ENCODE data around the gene GALNT9.
"Not testable (repeated sequence)": the region's sequence is repeated elsewhere in the genome, so short reads cannot be mapped to it uniquely, and the experiment has no call there.

Gene GALNT9

DNA sequence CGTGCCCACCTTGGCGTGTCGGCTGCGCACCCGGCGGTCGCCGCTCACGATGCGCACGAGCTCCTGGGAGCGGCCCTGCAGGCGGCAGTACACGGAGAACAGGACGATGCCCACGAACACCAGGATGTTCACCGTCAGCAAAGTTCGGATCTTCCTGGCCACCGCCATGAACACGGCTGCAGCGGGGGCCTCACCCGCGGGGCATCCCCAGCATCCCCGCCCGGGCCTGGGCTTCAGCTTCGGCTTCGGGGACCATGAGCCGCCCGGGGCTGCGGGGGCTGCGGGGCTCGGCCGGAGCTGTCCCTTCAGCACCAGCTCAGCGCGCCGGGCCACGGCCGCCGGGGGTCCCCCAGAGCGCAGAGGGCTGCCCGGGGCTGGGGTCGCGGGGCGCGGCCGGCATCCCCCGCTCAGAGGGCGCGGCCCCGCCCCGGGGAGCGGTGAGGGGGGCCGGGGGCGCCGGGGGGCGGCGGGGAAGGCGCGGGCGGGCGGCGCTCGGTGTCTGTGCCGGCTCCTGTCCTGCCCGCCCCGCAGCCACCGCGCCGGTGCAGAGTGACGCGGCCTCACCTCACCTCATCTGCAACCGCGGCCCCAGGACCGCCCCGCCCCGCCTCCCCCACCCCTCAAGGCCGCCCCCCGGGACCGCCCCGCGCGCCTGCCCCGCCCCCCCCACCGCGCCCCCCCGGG lies at the start of gene GALNT9:
GALNT9 (minus strand) TSS at position 554 of the 684 bp plus-strand sequence; CDS start at position 168, 386 bp downstream.
- DNase-seq = no peak

DNA sequence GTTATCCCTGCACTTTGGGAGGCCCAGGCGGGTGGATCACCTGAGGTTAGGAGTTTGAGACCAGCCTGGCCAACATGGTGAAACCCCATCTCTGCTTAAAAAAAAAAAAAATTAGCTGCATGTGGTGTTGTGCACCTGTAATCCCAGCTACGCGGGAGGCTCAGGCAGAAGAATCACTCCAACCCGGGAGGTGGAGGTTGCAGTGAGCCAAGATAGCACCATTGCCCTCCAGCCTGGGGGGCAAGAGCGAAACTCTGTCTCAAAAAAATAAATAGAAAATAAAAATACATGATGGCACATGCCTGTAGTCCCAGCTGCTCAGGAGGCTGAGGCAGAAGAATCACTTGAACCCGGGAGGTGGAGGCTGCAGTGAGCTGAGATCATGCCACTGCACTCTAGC lies 49.7 kb upstream of the GALNT9 start:
- not testable (repeated sequence) for DNase-seq

DNA sequence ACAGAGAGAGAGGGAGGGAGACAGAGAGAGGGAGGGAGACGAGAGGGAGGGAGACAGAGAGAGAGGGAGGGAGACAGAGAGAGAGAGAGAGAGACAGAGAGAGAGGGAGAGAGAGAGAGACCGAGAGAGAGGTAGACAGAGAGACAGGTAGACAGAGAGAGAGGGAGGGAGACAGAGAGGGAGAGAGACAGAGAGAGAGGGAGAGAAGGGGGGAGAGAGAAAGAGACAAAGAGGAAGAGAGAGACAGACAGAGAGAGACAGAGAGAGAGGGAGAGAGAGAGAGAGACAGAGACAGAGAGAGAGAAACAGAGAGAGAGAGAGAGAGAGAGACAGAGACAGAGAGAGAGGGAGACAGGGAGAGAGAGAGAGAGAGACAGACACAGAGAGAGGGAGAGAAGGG lies 47.8 kb upstream of the GALNT9 start:
- DNase-seq = no peak

DNA sequence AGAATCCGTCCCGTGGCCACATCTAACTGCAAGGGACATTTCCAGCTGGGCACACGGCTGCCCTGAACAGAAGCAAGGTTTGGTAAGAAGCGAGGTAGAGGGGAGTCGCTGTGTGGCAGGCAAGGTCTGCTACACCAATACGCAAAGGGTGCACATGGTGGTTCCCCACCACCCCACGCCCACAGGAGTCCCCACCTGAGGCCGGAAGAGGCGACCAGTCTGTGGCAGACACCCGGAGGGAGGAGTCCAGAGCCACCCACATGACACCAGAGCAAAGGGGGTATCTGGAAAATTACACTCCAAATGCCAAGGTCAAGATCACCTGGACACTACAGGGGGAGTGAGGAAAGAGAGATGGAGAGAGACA lies 47.1 kb upstream of the GALNT9 start:
- DNase-seq = no peak

DNA sequence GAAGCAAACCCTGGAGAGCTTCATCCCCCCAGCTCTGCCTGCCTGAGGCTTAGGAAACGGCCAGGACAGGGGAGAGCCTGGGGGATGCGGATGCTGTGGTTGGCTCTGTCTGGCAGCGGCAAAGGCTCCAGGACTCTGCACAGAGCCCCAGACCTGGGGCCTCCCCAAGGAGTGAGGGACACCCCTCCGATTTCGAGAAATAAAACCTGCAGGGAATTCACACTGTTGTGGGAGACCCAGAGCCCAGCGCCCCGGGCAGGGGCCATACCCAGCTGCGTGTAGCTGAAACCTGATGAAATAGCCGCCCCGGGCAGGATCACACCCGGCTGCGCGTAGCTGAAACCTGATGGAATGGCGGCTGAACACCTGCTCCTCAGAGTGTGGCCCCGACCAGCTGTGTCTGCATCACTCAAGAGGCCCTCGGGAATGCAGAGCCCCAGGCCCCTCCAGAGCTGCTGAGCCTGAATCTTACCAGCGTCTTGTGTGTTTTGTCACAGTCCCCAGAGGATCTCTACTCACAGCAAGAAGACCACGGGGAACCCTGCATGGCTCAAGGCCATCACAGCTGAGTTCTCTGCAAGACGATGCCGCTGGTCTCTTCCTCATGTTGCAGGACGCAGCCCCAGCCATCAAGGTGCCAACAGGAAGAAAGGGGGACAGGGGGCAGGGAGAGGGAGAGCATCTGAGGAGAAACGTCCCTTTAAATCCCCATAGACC lies 46.5 kb upstream of the GALNT9 start:
- no peak for DNase-seq

DNA sequence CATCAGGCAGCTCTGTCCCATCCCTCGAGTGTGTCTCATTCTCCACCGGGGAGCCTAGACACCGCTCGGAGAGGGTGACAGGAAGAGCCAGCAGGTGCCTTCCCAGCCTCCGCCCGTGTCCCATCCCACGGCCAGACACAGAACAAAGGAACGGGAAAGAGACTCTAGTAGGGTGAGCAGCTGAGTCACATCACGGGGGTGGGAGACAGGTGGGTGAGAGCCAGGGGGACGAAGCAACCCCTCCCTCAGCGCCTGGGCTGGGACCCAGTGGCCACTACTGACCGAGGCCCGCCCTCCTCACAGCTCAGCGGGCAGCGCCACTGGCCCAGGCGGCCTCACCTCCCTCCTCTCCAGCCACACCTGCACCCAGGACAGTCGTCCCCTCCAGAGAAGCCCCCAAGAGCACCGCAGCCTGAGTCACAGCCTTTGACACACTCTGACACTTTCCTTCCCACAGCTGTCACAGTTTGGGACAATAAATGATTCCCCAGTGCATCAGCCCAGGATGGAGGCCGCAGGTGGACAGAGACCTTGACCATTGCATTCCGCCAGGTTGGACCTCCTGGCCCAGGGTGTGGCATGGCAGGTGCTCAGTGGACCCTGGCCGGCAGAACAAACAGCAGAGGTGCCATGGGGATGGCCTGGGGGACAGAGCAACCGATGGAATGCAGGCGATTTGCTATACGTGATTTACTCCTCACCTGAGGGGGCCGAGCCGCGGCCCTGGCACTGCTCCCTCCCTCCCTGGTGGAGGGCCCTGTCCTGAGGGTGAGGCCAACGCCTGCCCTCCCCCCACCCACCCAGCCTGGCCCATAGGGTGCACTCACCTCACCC lies 45.4 kb upstream of the GALNT9 start:
- no peak for DNase-seq

DNA sequence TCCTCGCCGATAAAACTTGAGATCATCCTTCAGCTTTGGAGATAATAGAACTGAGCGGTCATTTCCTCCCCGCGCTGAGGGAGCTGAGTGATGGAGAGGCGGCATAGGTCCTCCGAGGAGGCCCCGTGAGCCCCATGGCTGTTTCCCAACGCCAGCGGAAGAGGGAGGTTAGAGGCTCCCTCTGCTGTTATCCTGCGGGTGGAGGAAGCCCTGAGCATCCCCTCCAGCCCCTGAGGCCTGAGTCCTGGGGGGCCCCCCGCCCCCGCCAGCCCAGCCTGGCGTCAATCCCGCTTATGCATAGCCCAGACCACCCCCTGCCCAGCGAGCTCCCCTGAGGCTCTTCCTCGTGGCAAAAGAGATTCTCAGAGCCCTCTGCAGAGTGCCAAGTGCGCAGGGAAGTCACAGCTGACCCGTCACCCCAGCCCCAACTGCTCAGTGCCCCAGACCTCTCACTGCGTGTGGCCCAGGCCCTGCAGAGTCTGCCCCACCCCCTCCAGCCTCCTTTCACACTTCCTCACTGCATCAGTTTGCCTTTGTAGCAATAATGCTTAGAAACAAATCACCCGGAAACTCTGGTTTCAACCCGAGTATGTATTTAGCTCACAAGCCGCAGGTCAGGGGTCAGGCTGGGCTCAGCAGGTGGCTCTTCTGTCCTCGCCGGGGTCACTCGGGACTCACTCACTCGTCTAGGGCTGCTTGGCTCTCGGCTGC lies 44.7 kb upstream of the GALNT9 start:
- DNase-seq = peak in 1 of 2 experiments; percentile 23

DNA sequence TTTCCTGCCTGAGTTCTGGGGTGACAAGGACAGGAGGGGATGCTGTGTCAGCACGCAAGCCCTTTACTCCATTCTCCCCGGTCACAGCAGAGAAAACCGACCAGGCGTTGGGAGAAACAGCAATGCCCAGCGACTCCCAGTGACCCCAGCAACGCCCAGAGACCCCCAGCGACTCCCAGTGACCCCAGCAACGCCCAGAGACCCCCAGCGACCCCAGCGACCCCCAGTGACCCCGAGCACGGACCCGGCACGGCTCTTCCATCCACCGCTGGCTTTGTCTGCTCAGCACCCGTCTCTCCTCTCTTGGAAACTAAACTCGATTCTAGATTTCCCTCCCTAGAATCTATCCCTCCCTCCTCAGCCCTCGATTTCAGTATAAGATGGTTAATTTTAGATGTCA lies 38.5 kb upstream of the GALNT9 start:
- DNase-seq = no peak

DNA sequence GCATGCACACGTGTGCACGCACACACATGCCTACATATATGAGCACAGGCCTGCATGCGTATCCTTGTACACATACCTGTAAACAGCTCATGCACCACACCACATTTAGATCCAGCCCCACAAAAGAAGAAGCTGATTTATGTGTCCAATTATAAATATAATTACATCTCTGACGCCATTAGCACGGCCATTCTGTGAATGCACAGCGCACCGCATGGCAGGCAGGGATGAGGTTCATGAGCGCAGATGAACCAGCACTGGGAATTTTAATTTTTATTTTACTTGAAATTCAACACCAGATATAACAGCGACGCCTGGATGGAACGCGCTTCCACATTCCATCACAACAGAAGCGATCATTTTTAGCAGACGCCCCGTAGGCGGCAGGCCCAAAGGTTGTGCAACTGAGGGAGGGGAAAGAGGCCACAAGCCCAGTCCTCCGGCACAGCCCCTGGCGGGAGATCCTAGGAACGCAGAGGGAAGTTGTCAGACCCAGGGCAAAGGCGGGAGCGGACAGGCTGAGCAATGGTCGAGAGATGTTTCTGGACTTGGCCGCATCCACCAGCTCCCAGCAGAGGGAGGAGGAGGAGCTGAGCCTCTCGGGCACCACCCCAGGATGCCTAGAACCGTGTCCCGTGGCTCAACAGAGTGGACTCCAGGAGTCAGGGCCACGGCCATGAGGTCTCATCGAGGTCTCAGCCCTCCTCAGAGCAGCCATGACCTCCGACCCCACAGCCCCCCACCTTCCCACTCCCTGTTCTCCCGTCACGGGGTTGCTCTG lies 37.9 kb upstream of the GALNT9 start:
- DNase-seq = no peak

DNA sequence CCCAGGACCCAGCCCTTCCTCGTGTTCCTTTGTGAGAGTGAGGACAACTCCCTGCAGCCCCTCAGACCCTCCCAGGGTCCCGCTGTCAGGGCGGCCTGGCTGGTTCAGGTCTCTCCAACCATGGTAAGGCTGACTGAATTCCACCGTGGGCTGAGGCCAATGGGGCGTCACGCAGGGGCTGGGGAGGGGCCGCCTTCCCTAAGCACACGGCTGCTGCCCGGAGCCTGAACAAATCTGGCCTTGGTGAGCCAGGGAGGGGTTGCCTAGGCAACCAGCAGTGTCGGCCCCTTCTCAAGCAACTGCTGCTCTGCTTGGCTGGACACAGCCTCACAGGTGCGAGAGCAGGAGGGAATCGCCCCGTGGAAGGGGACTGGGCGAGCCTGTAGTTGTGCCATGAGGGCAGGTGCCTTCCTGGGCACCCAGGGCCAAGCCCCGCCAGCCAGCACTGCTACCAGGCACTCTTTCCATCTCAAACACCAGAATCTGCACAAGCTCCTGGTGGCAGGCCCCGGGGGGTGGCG lies 37.0 kb upstream of the GALNT9 start:
- peak in 1 of 2 experiments; percentile 59 for DNase-seq

DNA sequence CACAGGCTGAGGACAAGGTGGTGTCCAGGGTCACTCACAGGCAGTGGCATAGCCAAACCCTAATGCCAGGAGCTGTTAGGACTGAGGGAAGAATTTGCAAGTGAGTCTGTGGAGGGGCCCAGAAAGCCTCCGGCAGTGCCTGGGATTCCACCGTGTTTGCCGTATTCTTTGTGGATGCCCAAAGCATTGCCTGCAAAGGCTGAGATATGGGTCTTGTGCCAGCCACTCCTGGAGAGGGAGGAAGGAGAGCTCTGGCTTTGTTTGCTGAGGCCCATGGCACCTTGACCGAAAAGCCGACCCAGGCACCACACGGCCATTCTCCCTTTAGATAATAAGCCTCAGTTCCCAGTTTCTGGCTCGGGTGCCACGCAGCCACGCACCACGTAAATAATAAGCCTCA lies 35.8 kb upstream of the GALNT9 start:
- no peak for DNase-seq

DNA sequence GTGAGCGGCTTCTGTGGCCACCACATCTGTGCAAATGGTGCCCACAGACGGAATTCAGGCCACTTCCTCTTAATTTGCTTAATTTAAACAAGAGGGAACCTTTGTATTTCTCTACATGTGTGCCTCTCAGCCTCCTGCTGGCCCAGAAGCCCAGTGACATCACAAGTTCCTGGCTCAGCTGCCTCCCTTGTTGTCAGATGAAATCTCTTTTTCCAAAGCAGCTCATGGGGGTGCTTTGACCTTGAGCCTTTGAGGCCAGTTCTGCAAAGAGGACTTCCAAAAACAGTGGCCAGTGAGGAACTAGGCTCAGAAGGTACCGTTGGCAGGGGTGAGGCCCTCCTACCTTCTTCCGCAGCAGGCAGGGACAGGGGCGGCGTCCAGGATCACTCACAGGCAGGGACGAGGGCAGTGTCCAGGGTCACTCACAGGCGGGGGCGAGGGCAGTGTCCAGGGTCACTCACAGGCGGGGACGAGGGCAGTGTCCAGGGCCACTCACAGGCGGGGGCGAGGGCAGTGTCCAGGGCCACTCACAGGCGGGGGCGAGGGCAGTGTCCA lies 35.0 kb upstream of the GALNT9 start:
- DNase-seq = no peak

DNA sequence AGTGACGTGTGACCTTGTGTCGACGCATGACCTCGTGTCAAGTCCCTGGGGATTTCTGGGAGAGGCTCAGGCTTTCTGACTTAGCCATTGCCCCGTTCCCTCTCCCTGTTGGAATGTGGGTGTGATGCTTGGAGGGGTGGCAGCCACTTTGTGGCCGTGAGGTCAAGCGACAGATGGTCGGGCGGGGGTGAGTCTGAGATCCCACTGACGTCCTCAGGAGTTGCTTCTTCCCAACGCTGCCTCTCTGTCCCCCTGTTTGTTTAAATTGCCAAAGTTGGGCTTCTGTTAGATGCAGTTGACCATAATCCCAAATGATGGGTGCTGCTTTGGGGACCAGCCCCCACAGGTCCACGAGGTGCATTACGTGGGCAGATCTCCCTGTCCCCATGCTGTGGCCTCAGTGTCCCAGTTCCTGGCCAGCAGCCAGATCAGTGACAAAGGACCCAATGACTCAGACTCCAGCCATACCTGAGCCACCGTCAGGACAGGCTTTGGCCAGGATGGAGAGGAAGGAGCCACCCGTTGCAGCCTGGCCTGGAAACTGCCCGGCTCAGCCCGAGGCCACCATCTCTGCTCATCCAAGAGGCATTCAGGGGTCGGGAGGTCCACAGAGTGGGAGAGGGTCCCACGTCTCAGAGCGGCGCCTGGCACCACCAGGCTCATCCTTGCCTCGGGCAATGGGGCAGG lies 34.4 kb upstream of the GALNT9 start:
- no peak for DNase-seq

DNA sequence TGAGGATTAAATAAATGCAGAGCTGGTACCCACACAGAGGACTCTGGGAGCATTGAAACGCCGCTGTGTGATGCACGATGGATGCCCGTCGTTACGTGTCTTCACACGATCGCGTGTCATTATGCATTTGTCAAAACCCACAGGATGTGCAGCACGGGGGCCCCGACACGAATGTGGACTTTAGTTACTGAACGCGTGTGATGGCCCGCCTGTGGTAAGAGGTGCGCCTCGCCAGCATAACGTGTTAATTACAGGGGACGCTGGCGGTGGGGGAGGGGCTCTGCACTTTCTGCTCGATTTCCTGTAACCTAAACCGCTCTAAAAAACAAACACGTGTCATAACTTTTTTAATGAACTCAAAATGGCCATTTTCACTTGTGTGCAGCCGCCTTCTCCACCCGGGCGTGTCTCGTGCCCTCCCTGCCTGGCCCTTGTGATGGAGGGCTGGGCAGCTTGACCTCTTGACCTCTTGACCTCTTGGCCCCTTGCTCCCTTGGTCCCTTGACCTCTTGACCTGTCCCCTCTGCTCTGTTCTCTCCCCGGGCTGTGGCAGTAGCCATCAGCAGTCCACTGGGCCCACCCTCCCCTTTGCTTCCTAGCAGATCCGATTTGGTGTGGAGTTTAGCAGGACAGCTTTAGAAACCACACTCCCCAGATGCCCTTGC lies 33.7 kb upstream of the GALNT9 start:
- no peak for DNase-seq

DNA sequence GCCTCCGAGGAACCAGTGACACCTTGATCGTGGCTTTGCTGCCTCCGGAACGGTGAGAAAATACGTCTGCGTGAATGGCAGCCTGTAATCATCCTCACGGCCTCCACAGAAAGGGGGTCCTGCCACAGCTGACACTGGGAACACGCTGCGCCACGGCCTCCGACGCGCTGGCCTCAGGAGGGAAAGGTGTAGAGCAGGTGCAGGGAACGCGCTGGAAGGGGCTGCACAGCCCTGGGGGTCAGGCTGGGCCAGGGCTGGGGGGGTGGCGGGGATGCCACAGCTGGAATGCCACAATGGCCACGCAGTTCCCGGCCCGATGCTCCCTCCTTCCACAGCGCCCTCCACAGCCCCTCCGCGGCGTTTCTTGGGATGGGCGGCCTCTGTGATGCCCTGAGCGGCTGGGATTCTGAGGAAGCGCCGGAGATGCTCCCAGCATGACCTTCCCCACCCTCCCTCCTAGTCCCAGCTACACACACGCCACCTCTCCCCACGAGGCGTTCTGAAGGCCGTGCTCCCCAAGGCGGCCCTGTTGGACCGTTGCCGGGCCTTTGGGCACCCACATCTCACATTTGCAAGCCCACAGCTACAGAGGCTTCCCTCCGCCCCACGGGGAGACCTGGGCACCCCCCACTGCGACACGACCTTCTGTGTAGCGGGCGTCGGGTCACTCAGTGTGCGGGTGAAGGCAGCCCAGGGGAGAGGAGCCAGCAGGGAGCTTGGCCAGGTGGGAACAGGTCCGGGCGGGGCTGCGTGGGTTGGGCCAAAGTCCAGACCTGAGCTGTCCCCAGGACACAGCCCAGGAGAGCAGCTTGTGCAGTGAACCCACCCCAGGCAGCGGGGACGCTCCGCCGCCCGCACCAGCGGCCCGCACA lies 31.8 kb upstream of the GALNT9 start:
- no peak for DNase-seq

DNA sequence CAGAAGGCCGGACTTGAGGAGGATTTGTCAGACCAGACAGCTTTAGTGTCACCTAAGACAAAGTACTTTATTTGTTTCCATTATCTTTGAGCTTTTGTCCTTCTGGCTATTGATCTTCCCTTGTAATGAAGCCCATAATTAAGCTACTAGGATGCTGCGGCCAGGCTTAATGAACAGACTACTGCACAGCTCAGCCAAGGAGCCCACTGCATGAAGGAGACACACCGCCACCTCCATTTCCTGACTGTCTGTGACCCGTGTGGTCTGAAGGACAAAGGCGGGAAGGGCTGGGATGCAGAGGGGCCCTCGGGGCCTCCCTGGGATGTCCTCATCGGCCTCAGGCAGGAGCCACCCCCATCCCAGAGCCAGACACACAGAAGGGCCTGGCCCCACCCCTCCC lies 31.0 kb upstream of the GALNT9 start:
- no peak for DNase-seq

DNA sequence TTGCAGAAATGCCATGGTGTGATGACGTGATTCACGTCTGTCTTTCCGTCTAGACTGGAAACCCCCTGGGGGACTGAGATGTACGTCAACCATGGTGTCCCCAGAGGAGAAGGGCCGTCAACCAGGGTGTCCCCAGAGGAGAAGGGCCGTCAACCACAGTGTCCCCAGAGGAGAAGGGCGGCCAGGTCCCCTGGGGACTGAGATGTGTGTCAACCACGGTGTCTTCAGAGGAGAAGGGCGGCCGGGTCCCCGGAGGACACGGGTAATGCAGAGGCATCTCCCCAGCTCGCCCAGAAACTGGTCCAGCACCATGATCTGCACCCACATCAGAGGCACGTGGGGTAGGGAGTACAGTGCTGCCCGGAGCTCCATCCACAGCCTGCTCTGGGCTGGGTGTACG lies 30.6 kb upstream of the GALNT9 start:
- DNase-seq = no peak

DNA sequence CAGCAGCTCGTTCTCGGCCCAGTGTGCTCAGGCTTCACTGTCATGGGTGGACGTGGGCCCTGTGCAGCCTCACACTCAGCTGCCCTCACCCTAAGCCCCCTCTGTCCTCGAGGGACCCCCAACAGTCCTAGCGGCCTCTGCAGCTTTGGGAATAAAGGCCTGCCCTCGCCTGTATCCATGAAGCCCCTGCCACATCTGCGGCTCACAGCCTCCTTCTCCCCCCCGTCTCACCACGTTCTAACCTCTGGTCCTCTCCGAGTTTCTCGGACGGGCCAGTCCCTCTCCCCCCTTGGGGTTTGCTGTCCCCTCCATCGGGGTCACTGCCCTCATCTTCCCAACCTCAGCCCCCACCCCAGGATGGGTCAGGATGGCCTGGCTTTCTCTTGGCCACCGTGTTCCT lies 30.2 kb upstream of the GALNT9 start:
- no peak for DNase-seq
